Stimulated activated memory B cell treated with anti-CD40 and anti-IgM and Interleukin-4, amounts not matched to agents 10 μg/mL and 1 μg/mL and 100 μg/mL, for 72 hours (primary cell): ENCODE measurements around the gene C19orf81.
"Not testable (repeated sequence)": the region's sequence is repeated elsewhere in the genome, so short reads cannot be mapped to it uniquely, and the experiment has no call there.

Source experiments
- ATAC-seq: fragments of 150-1000 bp; cut with Tn5 transposase; 2 replicates; pipeline ENCODE4 v1.10.0; 2021
- H3K27ac Mint-ChIP-seq: one replicate; pipeline ENCODE4 v1.8.0; 2022; ENCODE audit warnings: mild to moderate bottlenecking, mixed read lengths
- H3K27me3 Mint-ChIP-seq: one replicate; pipeline ENCODE4 v1.8.0; 2022; ENCODE audit warnings: mixed read lengths
- H3K36me3 Mint-ChIP-seq: one replicate; pipeline ENCODE4 v1.8.0; 2022; ENCODE audit warnings: mixed read lengths
- H3K4me1 Mint-ChIP-seq: one replicate; pipeline ENCODE4 v1.8.0; 2022; ENCODE audit warnings: mixed read lengths
- H3K4me3 Mint-ChIP-seq: one replicate; pipeline ENCODE4 v1.8.0; 2022; ENCODE audit warnings: mild to moderate bottlenecking, moderate library complexity, mixed read lengths
- H3K9me3 Mint-ChIP-seq: one replicate; pipeline ENCODE4 v1.8.0; 2022; ENCODE audit warnings: mixed read lengths

The C19orf81 gene

DNA sequence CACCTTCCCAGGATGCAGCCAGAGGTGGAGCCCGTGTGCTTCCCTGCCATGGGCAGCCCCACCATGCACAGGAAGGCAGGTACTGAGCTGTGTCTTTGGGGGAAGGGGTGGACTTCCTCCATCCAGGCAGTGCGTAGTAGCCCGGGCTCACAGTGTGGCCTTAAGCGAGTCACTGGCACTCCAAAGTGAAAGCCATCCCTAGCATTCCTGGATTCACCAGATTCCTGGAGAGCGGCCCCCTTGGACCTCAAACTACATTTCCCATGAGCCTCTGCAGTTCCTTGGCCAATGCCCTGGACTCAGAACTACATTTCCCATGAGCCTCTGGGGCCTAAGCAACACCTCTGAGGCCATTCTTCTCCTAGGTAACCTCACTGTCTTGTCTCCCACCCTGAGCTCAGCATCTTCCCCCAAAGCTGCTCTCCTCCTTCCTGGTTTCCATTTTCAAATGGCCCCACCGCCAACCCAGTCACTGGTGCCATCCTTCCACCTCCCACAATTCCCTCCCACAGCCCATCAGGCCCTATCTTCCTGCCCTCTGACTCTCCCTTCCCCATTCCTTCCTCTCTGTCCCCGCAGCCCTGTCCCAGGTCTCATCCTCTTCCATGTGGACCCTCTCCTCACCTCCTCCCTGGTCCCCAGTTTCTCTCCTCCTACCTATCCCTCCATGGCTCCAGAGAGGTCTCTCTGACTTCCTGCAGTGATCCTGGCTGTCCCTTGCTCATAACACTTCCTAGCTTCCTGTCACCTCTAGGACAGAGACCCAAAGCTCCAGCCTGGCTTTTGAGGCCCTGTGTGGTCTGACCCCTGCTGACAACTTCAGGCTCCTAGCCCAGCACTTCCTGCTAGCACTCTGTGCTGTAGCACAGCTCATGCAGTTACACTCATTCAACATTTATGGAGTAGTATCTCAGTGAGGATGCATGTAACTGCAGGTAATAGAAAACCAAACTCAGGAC, at the start of gene C19orf81:
Gene C19orf81, plus strand, starts transcription at position 13 of the 959 bp plus-strand sequence. Its CDS starts 0 bp downstream, at position 13.
- ATAC-seq, result no peak
- Mint-ChIP-seq H3K27me3 (peaks cover 55% of the 10 kb centered on the region), H3K4me3 (no peak within 1 kb of the TSS), H3K27ac (no peak within 1 kb of the TSS), H3K9me3 (peaks cover 11% of the 10 kb centered on the region), H3K36me3 (peaks cover under 1% of the 10 kb centered on the region), H3K4me1 (no peaks in the 10 kb centered on the region)

DNA sequence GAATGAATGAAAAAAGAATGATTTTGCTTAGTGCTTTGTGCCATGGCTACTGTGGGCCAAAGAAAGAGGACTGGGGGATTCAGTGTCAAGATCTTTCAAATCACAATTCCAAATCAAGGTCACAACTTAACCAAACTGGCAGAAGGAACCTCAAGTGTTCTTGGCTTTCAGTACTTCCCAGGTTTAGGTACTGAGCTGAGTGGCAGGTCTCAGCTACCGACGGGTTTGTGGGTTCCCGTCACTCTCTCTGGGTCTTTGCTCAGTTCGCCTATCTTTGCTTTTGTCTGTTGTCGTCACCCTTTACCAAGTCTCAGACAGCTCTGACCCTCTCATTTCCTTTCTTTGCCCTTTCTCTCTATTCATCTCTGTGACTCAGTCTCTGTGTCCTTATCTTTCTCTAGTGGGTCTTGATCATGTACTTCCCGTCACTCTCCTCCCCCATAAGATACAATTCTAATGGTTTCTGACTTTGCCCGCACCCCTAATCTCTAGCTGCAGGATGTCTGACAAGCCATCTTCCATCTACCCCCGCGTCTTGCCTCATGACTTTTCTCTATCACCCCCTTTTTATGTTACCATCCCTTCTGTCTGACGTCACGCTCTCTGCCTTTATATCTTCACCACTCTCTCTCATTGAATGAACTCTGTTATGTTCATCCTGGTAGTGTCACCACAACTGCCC, 47.7 kb upstream of the C19orf81 start:
- Mint-ChIP-seq H3K27me3 (peaks cover 47% of the 10 kb centered on the region), H3K27ac (no peak overlapping the region), H3K4me1 (no peaks in the 10 kb centered on the region), H3K9me3 (peaks cover 4% of the 10 kb centered on the region), H3K4me3 (no peak overlapping the region), H3K36me3 (no peaks in the 10 kb centered on the region)
- ATAC-seq, result no peak

DNA sequence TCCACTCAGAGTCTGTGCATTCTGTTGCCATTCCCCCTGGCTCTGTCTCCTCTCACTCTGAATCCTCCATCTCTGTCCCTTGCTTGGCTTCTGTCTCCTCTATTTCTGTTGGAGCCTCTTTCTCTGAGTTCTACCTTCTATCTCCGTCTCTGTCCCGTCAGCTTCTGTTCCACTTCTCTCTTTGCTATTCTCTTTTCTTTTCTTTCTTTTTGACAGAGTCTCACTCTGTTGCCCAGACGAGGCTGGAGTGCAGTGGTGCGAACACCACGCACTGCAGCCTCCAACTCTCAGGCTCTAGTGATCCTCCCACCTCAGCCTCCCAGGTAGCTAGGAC, 47.2 kb upstream of the C19orf81 start:
- Mint-ChIP-seq H3K9me3 (peaks cover 4% of the 10 kb centered on the region), H3K27me3 (peaks cover 51% of the 10 kb centered on the region), H3K36me3 (peaks cover under 1% of the 10 kb centered on the region), H3K27ac (no peak overlapping the region), H3K4me3 (no peak overlapping the region), H3K4me1 (peaks cover under 1% of the 10 kb centered on the region)
- ATAC-seq, result no peak

DNA sequence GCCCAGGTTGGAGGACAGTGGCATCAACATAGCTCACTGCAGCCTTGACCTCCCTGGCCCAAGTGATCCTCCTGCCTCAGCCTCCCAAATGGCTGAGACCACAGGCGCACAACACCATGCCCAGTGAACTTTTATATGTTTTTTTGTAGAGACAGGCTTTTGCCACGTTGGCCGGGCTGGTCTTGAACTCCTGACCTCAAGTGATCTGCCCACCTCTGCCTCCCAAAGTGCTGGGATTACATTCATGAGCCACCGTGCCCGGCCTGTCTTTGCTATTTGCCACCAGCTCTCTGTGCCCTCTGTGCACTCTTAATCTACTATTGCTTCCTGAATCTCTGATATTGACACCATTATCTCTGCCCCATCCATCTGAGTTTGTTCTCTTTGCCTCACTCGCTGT, 46.7 kb upstream of the C19orf81 start:
- H3K36me3 Mint-ChIP-seq, result peaks cover 5% of the 10 kb centered on the region
- peaks cover 9% of the 10 kb centered on the region for H3K9me3 Mint-ChIP-seq
- H3K27ac Mint-ChIP-seq, result no peak overlapping the region
- peaks cover 56% of the 10 kb centered on the region for H3K27me3 Mint-ChIP-seq
- no peak for ATAC-seq
- H3K4me1 Mint-ChIP-seq, result peaks cover 5% of the 10 kb centered on the region
- no peak overlapping the region for H3K4me3 Mint-ChIP-seq

DNA sequence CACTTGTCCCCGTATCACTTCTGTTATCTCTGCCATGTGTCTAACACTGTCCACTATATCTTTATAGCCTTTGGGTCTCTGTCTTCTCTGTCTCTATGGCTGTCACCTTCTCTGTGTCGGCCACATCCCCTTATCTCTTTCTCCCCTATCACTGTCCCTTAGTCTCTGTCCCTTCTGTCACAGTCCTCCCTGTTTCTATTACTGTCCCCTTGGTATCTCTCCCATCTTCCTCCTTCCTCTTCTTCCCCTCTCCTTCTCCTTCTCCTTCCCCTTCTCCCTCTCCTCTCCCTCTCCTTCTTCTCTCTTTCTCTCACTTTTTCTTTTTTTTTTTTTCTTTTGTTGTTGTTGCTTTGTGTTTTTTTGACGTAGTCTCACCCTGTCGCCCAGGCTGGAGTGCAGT, 46.3 kb upstream of the C19orf81 start:
- Mint-ChIP-seq H3K27ac (no peak overlapping the region), H3K36me3 (peaks cover 6% of the 10 kb centered on the region), H3K27me3 (peaks cover 60% of the 10 kb centered on the region), H3K4me1 (peaks cover 9% of the 10 kb centered on the region), H3K4me3 (no peak overlapping the region), H3K9me3 (peaks cover 11% of the 10 kb centered on the region)
- no peak for ATAC-seq

DNA sequence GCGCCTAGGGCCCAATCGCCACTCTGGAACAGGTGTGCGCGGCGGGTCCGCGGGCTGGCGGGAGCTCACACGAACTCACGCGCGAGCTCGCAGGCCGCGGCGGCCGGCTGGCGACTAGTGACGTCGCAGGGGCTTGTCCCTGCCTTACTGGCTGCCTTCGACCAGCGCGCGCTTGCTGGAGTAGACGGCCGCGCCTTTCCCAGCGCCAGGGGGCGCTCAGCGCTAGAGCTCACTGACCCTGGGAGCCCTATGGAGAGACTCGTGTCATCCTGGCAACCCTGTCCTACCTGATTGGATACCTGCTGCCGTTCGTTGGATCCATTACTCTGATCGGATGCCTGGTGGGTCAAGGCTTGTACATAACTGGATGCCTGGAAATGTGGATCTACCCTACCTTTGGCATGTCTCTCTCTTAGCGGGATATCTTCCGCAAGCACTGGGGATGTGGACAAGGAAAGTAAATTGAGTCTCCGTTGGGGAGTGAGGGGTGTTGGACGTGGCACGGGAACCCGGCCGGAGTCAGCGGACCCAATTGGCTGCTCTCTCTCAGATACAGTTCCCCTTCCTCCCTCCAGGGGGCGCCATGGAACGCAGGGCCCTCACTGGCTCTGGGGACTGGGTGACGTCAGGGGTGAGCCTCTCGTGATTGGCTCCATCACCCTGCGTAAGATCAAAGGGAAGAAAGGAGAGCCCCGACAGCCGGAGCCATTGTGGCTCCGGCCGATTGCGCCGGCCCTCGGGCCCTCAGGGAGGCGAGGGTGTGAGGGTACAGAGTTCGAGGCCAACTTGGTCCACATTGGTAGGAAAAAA, 44.8 kb upstream of the C19orf81 start:
- Mint-ChIP-seq H3K9me3 (peaks cover 16% of the 10 kb centered on the region), H3K27me3 (peaks cover 66% of the 10 kb centered on the region), H3K4me1 (peaks cover 16% of the 10 kb centered on the region)
- H3K27ac Mint-ChIP-seq, H3K4me3 Mint-ChIP-seq, H3K36me3 Mint-ChIP-seq, ATAC-seq: not testable (repeated sequence)

DNA sequence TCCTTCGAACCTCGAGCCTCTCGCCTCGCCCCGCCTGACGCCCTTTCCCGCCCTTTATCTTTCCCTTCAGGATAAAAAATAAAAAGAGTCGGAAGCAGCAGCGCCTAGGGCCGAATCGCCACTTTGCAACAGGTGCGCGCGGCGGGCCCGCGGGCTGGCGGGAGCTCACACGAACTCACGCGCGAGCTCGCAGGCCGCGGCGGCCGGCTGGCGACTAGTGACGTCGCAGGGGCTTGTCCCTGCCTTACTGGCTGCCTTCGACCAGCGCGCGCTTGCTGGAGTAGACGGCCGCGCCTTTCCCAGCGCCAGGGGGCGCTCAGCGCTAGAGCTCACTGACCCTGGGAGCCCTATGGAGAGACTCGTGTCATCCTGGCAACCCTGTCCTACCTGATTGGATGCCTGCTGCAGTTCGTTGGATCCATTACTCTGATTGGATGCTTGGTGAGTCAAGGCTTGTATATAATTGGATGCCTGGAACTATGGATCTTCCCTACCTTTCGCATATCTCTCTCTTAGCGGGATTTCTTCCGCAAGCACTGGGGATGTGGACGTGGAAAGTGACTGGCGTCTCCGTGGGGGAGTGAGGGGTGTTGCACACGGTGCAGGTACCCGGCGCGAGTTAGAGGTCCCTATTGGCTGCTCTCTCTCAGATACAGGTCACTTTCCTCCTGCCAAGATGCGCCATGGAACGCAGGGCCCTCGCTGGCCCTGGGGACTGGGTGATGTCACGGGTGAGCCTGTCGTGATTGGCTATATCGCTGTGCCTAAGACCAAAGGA, 43.0 kb upstream of the C19orf81 start:
- Mint-ChIP-seq H3K4me1 (peaks cover 16% of the 10 kb centered on the region), H3K9me3 (peaks cover 16% of the 10 kb centered on the region), H3K27me3 (peaks cover 57% of the 10 kb centered on the region)
- not testable (repeated sequence) for H3K27ac Mint-ChIP-seq, ATAC-seq, H3K4me3 Mint-ChIP-seq, H3K36me3 Mint-ChIP-seq

DNA sequence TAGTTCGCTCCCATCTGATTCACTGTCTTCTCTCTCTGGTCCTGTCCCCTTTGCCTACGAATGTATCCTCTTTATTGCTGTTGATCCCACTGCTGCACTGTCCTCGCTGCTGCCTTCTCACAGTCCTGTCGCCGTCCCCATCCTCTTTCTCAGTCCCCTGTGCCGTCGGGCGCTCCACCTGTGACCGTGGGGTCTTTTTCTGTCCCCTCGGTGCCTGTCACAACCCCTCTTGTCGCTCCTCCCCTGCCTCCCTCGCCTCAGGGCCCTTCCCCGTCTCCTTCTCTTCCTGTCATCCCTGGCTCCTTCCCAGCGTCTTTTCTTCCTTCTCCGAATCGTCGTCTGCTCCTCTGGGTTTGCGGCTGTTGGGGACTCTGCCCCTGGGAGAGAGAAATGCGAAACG, 41.9 kb upstream of the C19orf81 start:
- H3K36me3 Mint-ChIP-seq, result peaks cover 6% of the 10 kb centered on the region
- H3K9me3 Mint-ChIP-seq, result peaks cover 16% of the 10 kb centered on the region
- peaks cover 16% of the 10 kb centered on the region for H3K4me1 Mint-ChIP-seq
- peak overlapping the region; percentile 12 for H3K4me3 Mint-ChIP-seq
- ATAC-seq, result no peak
- H3K27ac Mint-ChIP-seq, result no peak overlapping the region
- peaks cover 46% of the 10 kb centered on the region for H3K27me3 Mint-ChIP-seq

DNA sequence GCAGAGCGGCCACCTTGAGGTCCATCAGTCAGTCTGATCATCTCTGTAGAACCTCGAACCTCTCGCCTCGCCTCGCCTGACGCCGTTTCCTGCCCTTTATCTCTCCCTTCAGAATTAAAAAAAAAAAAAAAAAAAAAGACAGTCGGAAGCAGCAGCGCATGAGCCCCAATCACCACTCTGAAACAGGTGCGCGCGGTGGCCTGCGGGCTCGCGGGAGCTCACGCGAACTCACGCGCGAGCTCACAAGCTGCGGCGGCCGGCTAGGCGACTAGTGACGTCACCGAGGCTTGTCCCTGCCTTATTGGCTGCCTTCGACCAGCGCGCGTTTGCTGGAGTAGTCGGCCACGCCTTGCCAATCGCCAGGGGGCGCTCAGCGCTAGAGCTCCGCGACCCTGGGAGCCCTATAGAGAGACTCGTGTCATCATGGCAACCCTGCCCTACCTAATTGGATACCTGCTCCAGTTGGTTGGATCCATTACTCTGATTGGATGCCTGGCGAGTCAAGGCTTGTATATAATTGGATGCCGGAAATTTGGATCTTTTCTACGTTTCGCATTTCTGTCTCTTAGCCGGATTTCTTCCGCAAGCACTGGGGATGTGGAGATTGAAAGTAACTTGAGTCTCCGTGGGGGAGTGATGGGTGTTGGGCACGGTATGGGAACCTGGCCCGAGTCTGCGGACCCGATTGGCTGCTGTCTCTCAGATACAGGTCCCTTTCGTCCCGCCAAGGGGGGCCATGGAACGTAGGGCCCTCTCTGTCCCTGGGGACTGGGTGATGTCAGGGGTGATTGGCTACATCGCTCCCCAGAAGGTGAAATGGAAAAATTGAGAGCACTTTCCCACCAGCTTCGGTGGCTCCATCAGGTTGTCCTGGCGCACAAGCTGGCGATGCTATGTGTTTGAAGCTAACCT, 41.1 kb upstream of the C19orf81 start:
- H3K27ac Mint-ChIP-seq, result no peak overlapping the region
- H3K27me3 Mint-ChIP-seq, result peaks cover 39% of the 10 kb centered on the region
- H3K9me3 Mint-ChIP-seq, result peaks cover 12% of the 10 kb centered on the region

DNA sequence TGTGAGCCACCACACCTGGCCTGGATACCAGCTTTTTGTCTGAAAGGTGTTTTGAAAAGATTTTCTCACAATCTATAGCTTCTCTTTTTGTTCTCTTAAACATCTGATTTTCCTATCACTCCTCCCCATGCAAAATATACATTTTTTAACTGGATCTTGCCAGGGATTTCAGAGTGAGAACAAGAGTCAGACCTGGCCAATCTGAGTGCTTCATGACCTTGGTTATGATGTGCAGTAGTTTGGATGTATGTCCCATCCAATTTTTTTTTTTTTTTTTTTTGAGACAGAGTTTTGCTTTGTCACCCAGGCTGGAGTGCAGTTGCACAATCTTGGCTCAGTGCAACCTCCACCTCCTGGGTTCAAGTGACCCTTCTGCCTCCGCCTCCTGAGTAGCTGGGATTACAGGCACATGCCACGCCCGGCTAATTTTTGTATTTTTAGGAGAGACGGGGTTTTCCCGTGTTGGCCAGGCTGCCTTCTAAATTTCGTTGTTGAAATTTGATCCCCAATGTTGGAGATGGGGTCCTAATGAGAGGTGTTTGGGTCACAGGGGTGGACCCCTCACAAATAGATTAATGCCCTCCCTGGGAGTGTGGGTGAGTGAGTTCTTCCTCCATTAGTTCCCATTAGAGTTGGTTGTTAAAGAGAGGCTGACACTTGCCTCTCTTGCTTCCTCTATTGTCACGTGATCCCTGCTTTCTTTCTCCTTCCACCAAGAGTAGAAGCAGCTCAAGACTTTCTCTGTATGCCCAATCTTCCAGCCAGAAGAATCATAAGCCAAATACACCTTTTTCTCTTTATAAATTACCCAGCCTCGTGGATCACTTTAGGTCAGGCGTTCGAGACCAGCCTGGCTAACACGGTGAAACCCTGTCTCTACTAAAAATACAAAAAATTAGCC, 36.5 kb upstream of the C19orf81 start:
- H3K9me3 Mint-ChIP-seq, result not testable (repeated sequence)

More for the DNA sequence above, 41.1 kb upstream of the C19orf81 start:
- H3K4me3 Mint-ChIP-seq, result peak overlapping the region; percentile 12
- peaks cover 16% of the 10 kb centered on the region for H3K4me1 Mint-ChIP-seq
- peaks cover 6% of the 10 kb centered on the region for H3K36me3 Mint-ChIP-seq
- ATAC-seq, result peak; percentile 85

DNA sequence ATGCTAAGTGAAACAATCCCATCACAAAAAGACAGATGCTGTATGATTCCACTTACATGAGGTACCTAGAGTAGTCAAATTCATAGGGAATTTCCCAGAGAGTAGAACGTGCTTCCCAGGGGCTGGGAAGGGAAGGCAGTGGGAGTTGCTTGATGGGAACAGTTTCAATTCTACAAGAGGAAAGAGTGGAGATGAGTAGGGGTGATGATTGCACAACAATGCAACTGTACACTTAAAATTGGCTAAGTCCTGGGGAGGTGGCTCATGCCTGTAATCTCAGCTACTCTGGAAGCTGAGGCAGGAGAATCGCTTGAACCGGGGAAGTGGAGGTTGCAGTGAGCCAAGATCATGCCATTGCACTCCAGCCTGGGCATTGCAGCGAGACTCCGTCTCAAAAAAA, 30.9 kb upstream of the C19orf81 start:
- not testable (repeated sequence) for H3K36me3 Mint-ChIP-seq, ATAC-seq, H3K27me3 Mint-ChIP-seq, H3K4me1 Mint-ChIP-seq, H3K9me3 Mint-ChIP-seq, H3K4me3 Mint-ChIP-seq, H3K27ac Mint-ChIP-seq

More for the DNA sequence above, 36.5 kb upstream of the C19orf81 start:
- not testable (repeated sequence) for H3K4me3 Mint-ChIP-seq, H3K4me1 Mint-ChIP-seq, ATAC-seq, H3K27me3 Mint-ChIP-seq, H3K27ac Mint-ChIP-seq, H3K36me3 Mint-ChIP-seq

DNA sequence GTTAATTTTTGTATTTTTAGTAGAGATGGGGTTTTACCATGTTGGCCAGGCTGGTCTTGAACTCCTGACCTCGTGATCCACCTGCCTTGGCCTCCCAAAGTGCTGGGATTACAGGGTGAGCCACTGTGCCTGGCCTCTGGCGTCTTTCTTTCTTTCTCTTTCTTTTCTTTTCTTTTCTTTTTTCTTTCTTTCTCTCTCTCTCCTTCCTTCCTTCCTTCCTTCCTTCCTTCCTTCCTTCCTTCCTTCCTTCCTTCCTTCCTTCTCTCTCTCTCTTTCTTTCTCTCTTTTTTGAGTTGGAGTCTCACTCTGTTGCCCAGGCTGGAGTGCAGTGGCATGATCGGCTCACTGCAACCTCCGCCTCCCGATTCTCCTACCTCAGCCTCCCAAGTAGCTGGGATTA, 30.1 kb upstream of the C19orf81 start:
- H3K4me3 Mint-ChIP-seq, H3K36me3 Mint-ChIP-seq, H3K27ac Mint-ChIP-seq, H3K9me3 Mint-ChIP-seq, H3K4me1 Mint-ChIP-seq, ATAC-seq, H3K27me3 Mint-ChIP-seq: not testable (repeated sequence)

DNA sequence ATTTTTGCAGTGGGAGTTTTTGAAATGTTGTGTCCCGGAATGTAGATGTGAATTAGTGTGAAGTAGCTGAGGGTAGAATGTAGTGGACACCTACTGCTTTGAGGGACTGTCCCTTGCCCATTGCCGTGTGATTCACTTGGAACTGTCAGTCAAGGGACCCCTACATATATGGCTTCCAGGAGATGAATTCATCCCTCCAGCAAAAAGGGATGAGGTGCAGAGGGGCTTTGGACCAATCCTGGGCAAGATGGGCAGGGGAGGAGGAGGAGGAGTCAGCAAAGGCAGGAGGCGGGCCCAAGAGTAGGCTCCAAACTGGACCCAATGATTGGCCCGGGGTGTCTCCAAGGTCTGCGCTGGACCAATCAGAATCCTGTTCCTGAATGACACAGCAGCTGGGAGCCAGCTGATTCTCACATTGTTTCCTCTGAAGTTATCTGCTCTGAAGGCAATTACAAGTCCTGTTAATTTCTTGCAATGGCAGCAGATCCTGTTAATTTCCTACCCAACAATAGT, 28.8 kb upstream of the C19orf81 start:
- H3K36me3 Mint-ChIP-seq, H3K4me1 Mint-ChIP-seq, H3K9me3 Mint-ChIP-seq, H3K27ac Mint-ChIP-seq, H3K27me3 Mint-ChIP-seq, ATAC-seq, H3K4me3 Mint-ChIP-seq: not testable (repeated sequence)
